ENCODE results near the gene PRR5L. TPM values are rescaled to one million over a fixed set of nuclear protein-coding genes. Genes with fewer than 3 reads are reported as not detected.

PRR5L gene
- total and polyA plus RNA-seq, 9 of the 15 experiments (the other 6 are each of a cell fraction or from before 2014, with no cell fraction given): 0.11 to 0.60 (median 0.36) TPM; not detected in 2

DNA sequence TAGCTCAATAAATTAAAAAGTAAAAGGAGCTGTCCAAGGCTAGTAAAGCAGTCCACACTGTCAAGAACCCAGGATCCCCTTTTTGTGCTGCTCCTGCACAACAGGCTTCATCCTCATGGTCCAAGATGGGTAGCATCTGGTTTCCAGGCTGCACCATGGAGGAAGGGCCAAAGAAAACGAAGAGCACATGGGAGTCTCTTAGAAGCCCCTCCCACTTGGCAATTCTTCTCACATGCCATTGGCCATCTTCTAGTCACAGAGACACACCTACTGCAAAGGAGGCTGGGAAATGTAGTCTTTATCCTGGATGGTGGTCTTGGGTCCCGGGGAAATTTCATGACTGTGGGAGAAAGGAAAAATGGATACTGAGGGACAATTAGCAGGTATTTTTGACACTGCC, 37.8 kb downstream of the PRR5L start (continued):
- TF ChIP-seq, protein P1, sequence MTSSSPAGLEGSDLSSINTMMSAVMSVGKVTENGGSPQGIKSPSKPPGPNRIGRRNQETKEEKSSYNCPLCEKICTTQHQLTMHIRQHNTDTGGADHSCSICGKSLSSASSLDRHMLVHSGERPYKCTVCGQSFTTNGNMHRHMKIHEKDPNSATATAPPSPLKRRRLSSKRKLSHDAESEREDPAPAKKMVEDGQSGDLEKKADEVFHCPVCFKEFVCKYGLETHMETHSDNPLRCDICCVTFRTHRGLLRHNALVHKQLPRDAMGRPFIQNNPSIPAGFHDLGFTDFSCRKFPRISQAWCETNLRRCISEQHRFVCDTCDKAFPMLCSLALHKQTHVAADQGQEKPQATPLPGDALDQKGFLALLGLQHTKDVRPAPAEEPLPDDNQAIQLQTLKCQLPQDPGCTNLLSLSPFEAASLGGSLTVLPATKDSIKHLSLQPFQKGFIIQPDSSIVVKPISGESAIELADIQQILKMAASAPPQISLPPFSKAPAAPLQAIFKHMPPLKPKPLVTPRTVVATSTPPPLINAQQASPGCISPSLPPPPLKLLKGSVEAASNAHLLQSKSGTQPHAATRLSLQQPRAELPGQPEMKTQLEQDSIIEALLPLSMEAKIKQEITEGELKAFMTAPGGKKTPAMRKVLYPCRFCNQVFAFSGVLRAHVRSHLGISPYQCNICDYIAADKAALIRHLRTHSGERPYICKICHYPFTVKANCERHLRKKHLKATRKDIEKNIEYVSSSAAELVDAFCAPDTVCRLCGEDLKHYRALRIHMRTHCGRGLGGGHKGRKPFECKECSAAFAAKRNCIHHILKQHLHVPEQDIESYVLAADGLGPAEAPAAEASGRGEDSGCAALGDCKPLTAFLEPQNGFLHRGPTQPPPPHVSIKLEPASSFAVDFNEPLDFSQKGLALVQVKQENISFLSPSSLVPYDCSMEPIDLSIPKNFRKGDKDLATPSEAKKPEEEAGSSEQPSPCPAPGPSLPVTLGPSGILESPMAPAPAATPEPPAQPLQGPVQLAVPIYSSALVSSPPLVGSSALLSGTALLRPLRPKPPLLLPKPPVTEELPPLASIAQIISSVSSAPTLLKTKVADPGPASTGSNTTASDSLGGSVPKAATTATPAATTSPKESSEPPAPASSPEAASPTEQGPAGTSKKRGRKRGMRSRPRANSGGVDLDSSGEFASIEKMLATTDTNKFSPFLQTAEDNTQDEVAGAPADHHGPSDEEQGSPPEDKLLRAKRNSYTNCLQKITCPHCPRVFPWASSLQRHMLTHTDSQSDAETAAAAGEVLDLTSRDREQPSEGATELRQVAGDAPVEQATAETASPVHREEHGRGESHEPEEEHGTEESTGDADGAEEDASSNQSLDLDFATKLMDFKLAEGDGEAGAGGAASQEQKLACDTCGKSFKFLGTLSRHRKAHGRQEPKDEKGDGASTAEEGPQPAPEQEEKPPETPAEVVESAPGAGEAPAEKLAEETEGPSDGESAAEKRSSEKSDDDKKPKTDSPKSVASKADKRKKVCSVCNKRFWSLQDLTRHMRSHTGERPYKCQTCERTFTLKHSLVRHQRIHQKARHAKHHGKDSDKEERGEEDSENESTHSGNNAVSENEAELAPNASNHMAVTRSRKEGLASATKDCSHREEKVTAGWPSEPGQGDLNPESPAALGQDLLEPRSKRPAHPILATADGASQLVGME (CRISPR knock-in tag; IDR thresholded peaks at IDR 0.05): no peak
- no peak for TF ChIP-seq SMARCC2 (IDR thresholded peaks at IDR 0.05; ENCODE audit: low read depth)
- peak; percentile 86 for TF ChIP-seq HCFC1 (IDR thresholded peaks at IDR 0.05; ENCODE audit: low read depth, low read length)
- no peak for TF ChIP-seq PTTG1 (tag; IDR thresholded peaks at IDR 0.05; ENCODE audit: low read depth)
- TF ChIP-seq TOE1 (IDR thresholded peaks at IDR 0.05; ENCODE audit: borderline replicate concordance): no peak
- TF ChIP-seq TOE1 (CRISPR knock-in tag; IDR thresholded peaks at IDR 0.05; ENCODE audit: borderline replicate concordance, low read depth): no peak
- TF ChIP-seq MIER1 (IDR thresholded peaks at IDR 0.05; ENCODE audit: low read depth): no peak
- TF ChIP-seq FIP1L1 (IDR thresholded peaks at IDR 0.05; ENCODE audit: low read depth, low read length, poor library complexity, severe bottlenecking): no peak
- no peak for TF ChIP-seq ZNF165 (CRISPR knock-in tag; IDR thresholded peaks at IDR 0.05; ENCODE audit: borderline replicate concordance)
- TF ChIP-seq NFYB (IDR thresholded peaks at IDR 0.05; ENCODE audit: extremely low read depth, insufficient read length): peak; percentile 11
- TF ChIP-seq RBBP5 (IDR thresholded peaks at IDR 0.05; ENCODE audit: borderline replicate concordance, insufficient read depth, low read length, poor library complexity, severe bottlenecking): no peak
- no peak for TF ChIP-seq SMAD3 (CRISPR knock-in tag; conservative IDR thresholded peaks at IDR 0.05)
- TF ChIP-seq ZNF143 (CRISPR knock-in tag; IDR thresholded peaks at IDR 0.05): peak; percentile 81
- no peak for TF ChIP-seq ZNF224 (CRISPR knock-in tag; IDR thresholded peaks at IDR 0.05)
- TF ChIP-seq ZNF75A (CRISPR knock-in tag; IDR thresholded peaks at IDR 0.05): no peak
- no peak for TF ChIP-seq SLC30A9 (CRISPR knock-in tag; IDR thresholded peaks at IDR 0.05)
- TF ChIP-seq ZNF232 (CRISPR knock-in tag; IDR thresholded peaks at IDR 0.05): no peak
- TF ChIP-seq, protein P2, sequence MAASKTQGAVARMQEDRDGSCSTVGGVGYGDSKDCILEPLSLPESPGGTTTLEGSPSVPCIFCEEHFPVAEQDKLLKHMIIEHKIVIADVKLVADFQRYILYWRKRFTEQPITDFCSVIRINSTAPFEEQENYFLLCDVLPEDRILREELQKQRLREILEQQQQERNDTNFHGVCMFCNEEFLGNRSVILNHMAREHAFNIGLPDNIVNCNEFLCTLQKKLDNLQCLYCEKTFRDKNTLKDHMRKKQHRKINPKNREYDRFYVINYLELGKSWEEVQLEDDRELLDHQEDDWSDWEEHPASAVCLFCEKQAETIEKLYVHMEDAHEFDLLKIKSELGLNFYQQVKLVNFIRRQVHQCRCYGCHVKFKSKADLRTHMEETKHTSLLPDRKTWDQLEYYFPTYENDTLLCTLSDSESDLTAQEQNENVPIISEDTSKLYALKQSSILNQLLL (CRISPR knock-in tag; IDR thresholded peaks at IDR 0.05; ENCODE audit: borderline replicate concordance): no peak
- TF ChIP-seq CCNT2 (IDR thresholded peaks at IDR 0.05; ENCODE audit: borderline replicate concordance, extremely low read depth, insufficient read length, low read depth, low read length): no peak
- no peak for TF ChIP-seq ZNF239 (CRISPR knock-in tag; IDR thresholded peaks at IDR 0.05)
- no peak for TF ChIP-seq MYNN (IDR thresholded peaks at IDR 0.05)
- no peak for TF ChIP-seq MYNN (CRISPR knock-in tag; IDR thresholded peaks at IDR 0.05)

Measured in K562 (cell line).